ENCODE results near the gene SLC6A1. TPM values are rescaled to one million over a fixed set of nuclear protein-coding genes. Genes with fewer than 3 reads are reported as not detected.

SLC6A1 gene
- polyA plus RNA-seq, 1 experiment: not detected

GRCh38 chr3:10993729-10994065 is 1.1 kb downstream of the SLC6A1 start:
- DNase-seq (ENCODE audit: low read depth, low spot score): no peak
- no peak for TF ChIP-seq CTCF (IDR thresholded peaks at IDR 0.05; ENCODE audit: low read depth, low read length)
- ChIA-PET POLR2A (no interaction called here), CTCF (interaction anchor here (1.1 kb wide), 1 partner anchor 11 kb away, joined by 4 read pairs; no protein-coding TSS in a partner anchor)
- no peaks in the 10 kb centered on the region; the same call in 1 of the 2 replicates for H3K9me3 ChIP-seq (ENCODE audit: control insufficient read depth, insufficient read depth, low read length)
- H3K4me3 ChIP-seq (ENCODE audit: low read depth, low read length): no peak overlapping the region
- no peak overlapping the region for H3K27ac ChIP-seq (ENCODE audit: low read depth, low read length)
- peaks cover 70% of the 10 kb centered on the region for H3K27me3 ChIP-seq (ENCODE audit: control insufficient read depth, insufficient read depth, low read length)

GRCh38 chr3:10994306-10994705 is 1.8 kb downstream of the SLC6A1 start:
- Histone ChIP-seq H3K4me3 (ENCODE audit: low read depth, low read length) (no peak overlapping the region), H3K9me3 (ENCODE audit: control insufficient read depth, insufficient read depth, low read length) (no peaks in the 10 kb centered on the region; the same call in 1 of the 2 replicates), H3K27ac (ENCODE audit: low read depth, low read length) (no peak overlapping the region), H3K27me3 (ENCODE audit: control insufficient read depth, insufficient read depth, low read length) (peaks cover 67% of the 10 kb centered on the region)
- ChIA-PET CTCF (interaction anchor here (1.1 kb wide), 1 partner anchor 11 kb away, joined by 4 read pairs; no protein-coding TSS in a partner anchor), POLR2A (no interaction called here)
- TF ChIP-seq CTCF (IDR thresholded peaks at IDR 0.05; ENCODE audit: low read depth, low read length): no peak
- no peak for DNase-seq (ENCODE audit: low read depth, low spot score)

GRCh38 chr3:10995871-10996270 is 3.3 kb downstream of the SLC6A1 start:
- Histone ChIP-seq H3K27ac (ENCODE audit: low read depth, low read length) (no peak overlapping the region), H3K9me3 (ENCODE audit: control insufficient read depth, insufficient read depth, low read length) (no peaks in the 10 kb centered on the region; the same call in 1 of the 2 replicates), H3K27me3 (ENCODE audit: control insufficient read depth, insufficient read depth, low read length) (peaks cover 58% of the 10 kb centered on the region), H3K4me3 (ENCODE audit: low read depth, low read length) (no peak overlapping the region)
- no peak for TF ChIP-seq CTCF (IDR thresholded peaks at IDR 0.05; ENCODE audit: low read depth, low read length)
- ChIA-PET CTCF (interaction anchor here (1.5 kb wide), 1 partner anchor 11 kb away, joined by 3 read pairs; no protein-coding TSS in a partner anchor), POLR2A (no interaction called here)
- no peak for DNase-seq (ENCODE audit: low read depth, low spot score)

- no peak for DNase-seq (ENCODE audit: low read depth, low spot score)
- TF ChIP-seq CTCF (IDR thresholded peaks at IDR 0.05; ENCODE audit: low read depth, low read length): no peak
- POLR2A ChIA-PET: no interaction called here
- H3K27me3 ChIP-seq (ENCODE audit: control insufficient read depth, insufficient read depth, low read length): peaks cover 55% of the 10 kb centered on the region
- H3K9me3 ChIP-seq (ENCODE audit: control insufficient read depth, insufficient read depth, low read length): no peaks in the 10 kb centered on the region; the same call in 1 of the 2 replicates
- CTCF ChIA-PET: interaction anchor here (1.0 to 1.5 kb wide), 2 partner anchors 11 to 13 kb away, joined by 3 to 6 read pairs; no protein-coding TSS in a partner anchor
- no peak overlapping the region for H3K27ac ChIP-seq (ENCODE audit: low read depth, low read length)
- H3K4me3 ChIP-seq (ENCODE audit: low read depth, low read length): no peak overlapping the region
Observed at GRCh38 chr3:10996345-10997013, 3.9 kb downstream of the SLC6A1 start.

GRCh38 chr3:10997196-10997595 is 4.6 kb downstream of the SLC6A1 start:
- POLR2A ChIA-PET: no interaction called here
- no peak for DNase-seq (ENCODE audit: low read depth, low spot score)
- TF ChIP-seq CTCF (IDR thresholded peaks at IDR 0.05; ENCODE audit: low read depth, low read length): no peak
- H3K27ac ChIP-seq (ENCODE audit: low read depth, low read length): no peak overlapping the region
- peaks cover 53% of the 10 kb centered on the region for H3K27me3 ChIP-seq (ENCODE audit: control insufficient read depth, insufficient read depth, low read length)
- H3K9me3 ChIP-seq (ENCODE audit: control insufficient read depth, insufficient read depth, low read length): no peaks in the 10 kb centered on the region; the same call in 1 of the 2 replicates
- CTCF ChIA-PET: interaction anchor here (1.0 to 1.5 kb wide), 2 partner anchors 12 to 14 kb away, joined by 3 to 6 read pairs; no protein-coding TSS in a partner anchor
- no peak overlapping the region for H3K4me3 ChIP-seq (ENCODE audit: low read depth, low read length)

Measured in AG04450 (cell line).